NCI-H2107 treated with DMSO at 0.1 percent for 48 hours (cell line): Measurements from ENCODE around the gene OGG1.
A peak's percentile ranks its signal among the peaks of the same experiment; 100 is the strongest.

ENCODE experiments used
- DNase-seq: peaks from one replicate; lab custom pipeline; 2025; ENCODE audit not compliant: unreplicated experiment; lab: John Stamatoyannopoulos, UW

The OGG1 gene

GRCh38 chr3:9782770-9783169, 33.0 kb downstream of the OGG1 start:
- DNase-seq: no peak

GRCh38 chr3:9783954-9784353, 34.2 kb downstream of the OGG1 start:
- DNase-seq: no peak

GRCh38 chr3:9784965-9785364, 35.2 kb downstream of the OGG1 start:
- DNase-seq: no peak

GRCh38 chr3:9785602-9786001, 35.9 kb downstream of the OGG1 start:
- no peak for DNase-seq

GRCh38 chr3:9786209-9786739, 36.5 kb downstream of the OGG1 start:
- DNase-seq: no peak

- no peak for DNase-seq
Measured at GRCh38 chr3:9786825-9787669, 37.3 kb downstream of the OGG1 start.

GRCh38 chr3:9787714-9788113, 38.0 kb downstream of the OGG1 start:
- DNase-seq: no peak

- no peak for DNase-seq
Measured at GRCh38 chr3:9791127-9791526, 41.4 kb downstream of the OGG1 start.

- DNase-seq: no peak
Measured at GRCh38 chr3:9791790-9792404, 42.1 kb downstream of the OGG1 start.

GRCh38 chr3:9792405-9793160, 42.8 kb downstream of the OGG1 start, which contains the start of the genes ARPC4 and TADA3:
Gene ARPC4, plus strand, starts transcription at chr3:9793082. Its CDS starts 40 bp downstream, at chr3:9793122.
Gene TADA3, minus strand, starts transcription at chr3:9792473. Its CDS starts 1,007 bp downstream, at chr3:9791466.
- DNase-seq: peak; percentile 83

GRCh38 chr3:9793161-9793781, 43.5 kb downstream of the OGG1 start:
- DNase-seq: no peak

- no peak for DNase-seq
Measured at GRCh38 chr3:9794400-9794799, 44.6 kb downstream of the OGG1 start.

GRCh38 chr3:9795207-9795606, 45.5 kb downstream of the OGG1 start:
- DNase-seq: no peak

- DNase-seq: no peak
Measured at GRCh38 chr3:9797196-9797945, 47.6 kb downstream of the OGG1 start.

GRCh38 chr3:9800529-9800928, 50.8 kb downstream of the OGG1 start:
- no peak for DNase-seq

GRCh38 chr3:9803494-9803893, 53.7 kb downstream of the OGG1 start:
- no peak for DNase-seq

- no peak for DNase-seq
Measured at GRCh38 chr3:9804996-9805395, 55.2 kb downstream of the OGG1 start.

GRCh38 chr3:9806137-9806536, 56.4 kb downstream of the OGG1 start:
- DNase-seq: no peak
